MCF 10A (cell line): ENCODE results near the gene PPP3CA. TPM values are rescaled to one million over a fixed set of nuclear protein-coding genes. Genes with fewer than 3 reads are reported as not detected.

Source experiments
- BruUV-seq: library from RNA; stranded (reverse); fragments of 400-500 nt; replicated peaks from 2 replicates; lab custom pipeline; 2021; lab: Mats Ljungman, UMichigan
- CTCF ChIA-PET: fragments of 300-600 bp; sonication (Branson Sonifier 250); formaldehyde crosslinking; extraction: SDS; loops from one replicate; lab custom pipeline; 2021; ENCODE audit warnings: antibody characterized with exemption, inconsistent platforms; lab: Yijun Ruan, JAX
- POLR2A ChIA-PET: fragments of 300-600, 350-650 bp; sonication (Branson Sonifier 250); formaldehyde crosslinking; extraction: SDS; loops from one replicate; lab custom pipeline; 2020; ENCODE audit warnings: antibody characterized with exemption, inconsistent platforms; lab: Yijun Ruan, JAX
- DNase-seq: peaks from one replicate; pipeline ENCODE4 v3.0.0-alpha.2; 2018; ENCODE audit not compliant: unreplicated experiment
- H3K27ac Mint-ChIP-seq: one replicate; pipeline ENCODE4 v1.8.0; 2022; ENCODE audit warnings: mild to moderate bottlenecking, low read depth, mixed read lengths; ENCODE audit not compliant: unreplicated experiment
- H3K27me3 Mint-ChIP-seq: one replicate; pipeline ENCODE4 v1.8.0; 2022; ENCODE audit warnings: mixed read lengths; ENCODE audit not compliant: insufficient read depth, unreplicated experiment
- H3K36me3 Mint-ChIP-seq: one replicate; pipeline ENCODE4 v1.8.0; 2022; ENCODE audit warnings: mild to moderate bottlenecking, moderate library complexity, mixed read lengths; ENCODE audit not compliant: insufficient read depth, unreplicated experiment
- H3K4me1 Mint-ChIP-seq: one replicate; pipeline ENCODE4 v1.8.0; 2022; ENCODE audit warnings: mixed read lengths; ENCODE audit not compliant: insufficient read depth, unreplicated experiment
- H3K4me3 Mint-ChIP-seq: one replicate; pipeline ENCODE4 v1.8.0; 2022; ENCODE audit warnings: mild to moderate bottlenecking, moderate library complexity, mixed read lengths; ENCODE audit not compliant: unreplicated experiment
- H3K9me3 Mint-ChIP-seq: one replicate; pipeline ENCODE4 v1.8.0; 2022; ENCODE audit warnings: mixed read lengths; ENCODE audit not compliant: unreplicated experiment
- intact Hi-C: fragments of 100-400 bp; cut with micrococcal nuclease; formaldehyde crosslinking; loops from 2 replicates; pipeline ENCODE4 v1.14.1; 2022
- total RNA-seq: library from RNA; stranded (reverse); gene quantifications from 2 replicates; pipeline ENCODE4 v1.2.3, GENCODE V29; 2022
- TF ChIP-seq, protein P1 (sequence below): fragments of 200-600 bp; IDR thresholded peaks from one replicate; pipeline ENCODE4 v1.8.0; 2022; ENCODE audit warnings: antibody characterized with exemption, mild to moderate bottlenecking; ENCODE audit not compliant: unreplicated experiment

PPP3CA gene
- total RNA-seq, 1 experiment from 2014 or later, result 73.0 TPM

DNA sequence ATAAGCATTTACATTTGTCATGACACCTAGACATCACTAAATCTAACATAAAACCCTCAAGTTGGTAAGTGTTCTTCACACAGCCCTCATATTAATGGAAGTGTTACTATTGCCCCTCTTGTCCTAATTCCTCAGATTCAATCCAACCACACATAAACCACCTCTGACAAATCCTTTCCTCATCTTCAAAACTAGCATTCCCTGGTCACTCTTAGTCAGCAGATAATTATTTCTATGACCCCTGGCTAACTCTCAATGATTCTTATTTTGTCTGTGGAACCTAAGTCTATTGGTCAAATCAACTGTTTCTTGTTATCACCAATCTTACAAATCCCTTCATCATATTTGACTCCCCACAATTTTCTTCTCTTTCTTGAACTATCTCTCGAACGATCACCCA, 168.6 kb downstream of the PPP3CA start:
- intact Hi-C loops, result no loop called here
- H3K27ac Mint-ChIP-seq, result no peak overlapping the region
- BruUV-seq, result no TSS peak

DNA sequence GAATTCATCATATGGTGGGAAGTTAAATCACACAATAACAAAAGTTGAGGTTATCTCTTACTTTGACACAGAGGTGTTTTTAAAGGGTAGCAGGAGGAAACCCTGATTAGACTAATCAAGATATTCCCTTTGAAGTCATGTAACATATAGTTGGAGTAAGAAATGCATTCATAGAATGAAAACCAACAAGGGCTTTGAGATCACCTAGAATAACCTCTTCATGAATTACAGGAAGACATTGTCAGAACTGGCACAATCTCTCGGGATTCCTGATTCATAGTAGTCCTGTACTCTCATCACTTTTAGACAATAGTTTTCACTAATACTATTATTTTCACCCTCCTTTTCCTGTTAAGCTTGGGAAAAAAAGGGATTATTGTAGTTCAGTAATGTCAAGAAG, 170.2 kb downstream of the PPP3CA start:
- intact Hi-C loops, result no loop called here
- no peak overlapping the region for H3K27ac Mint-ChIP-seq
- no peaks in the 10 kb centered on the region for H3K9me3 Mint-ChIP-seq
- TF ChIP-seq, protein P1, sequence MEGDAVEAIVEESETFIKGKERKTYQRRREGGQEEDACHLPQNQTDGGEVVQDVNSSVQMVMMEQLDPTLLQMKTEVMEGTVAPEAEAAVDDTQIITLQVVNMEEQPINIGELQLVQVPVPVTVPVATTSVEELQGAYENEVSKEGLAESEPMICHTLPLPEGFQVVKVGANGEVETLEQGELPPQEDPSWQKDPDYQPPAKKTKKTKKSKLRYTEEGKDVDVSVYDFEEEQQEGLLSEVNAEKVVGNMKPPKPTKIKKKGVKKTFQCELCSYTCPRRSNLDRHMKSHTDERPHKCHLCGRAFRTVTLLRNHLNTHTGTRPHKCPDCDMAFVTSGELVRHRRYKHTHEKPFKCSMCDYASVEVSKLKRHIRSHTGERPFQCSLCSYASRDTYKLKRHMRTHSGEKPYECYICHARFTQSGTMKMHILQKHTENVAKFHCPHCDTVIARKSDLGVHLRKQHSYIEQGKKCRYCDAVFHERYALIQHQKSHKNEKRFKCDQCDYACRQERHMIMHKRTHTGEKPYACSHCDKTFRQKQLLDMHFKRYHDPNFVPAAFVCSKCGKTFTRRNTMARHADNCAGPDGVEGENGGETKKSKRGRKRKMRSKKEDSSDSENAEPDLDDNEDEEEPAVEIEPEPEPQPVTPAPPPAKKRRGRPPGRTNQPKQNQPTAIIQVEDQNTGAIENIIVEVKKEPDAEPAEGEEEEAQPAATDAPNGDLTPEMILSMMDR, result no peak
- H3K27me3 Mint-ChIP-seq, result no peaks in the 10 kb centered on the region
- no peak overlapping the region for H3K4me3 Mint-ChIP-seq
- no peak for DNase-seq
- CTCF ChIA-PET, result no interaction called here
- peaks cover 6% of the 10 kb centered on the region for H3K36me3 Mint-ChIP-seq
- POLR2A ChIA-PET, result interaction anchor here (0.6 kb wide), 1 partner anchor 466 kb away, joined by 3 read pairs; no protein-coding TSS in a partner anchor
- H3K4me1 Mint-ChIP-seq, result peaks cover 29% of the 10 kb centered on the region
- no TSS peak for BruUV-seq

More for the DNA sequence above, 168.6 kb downstream of the PPP3CA start:
- ChIA-PET CTCF (no interaction called here), POLR2A (no interaction called here)
- Mint-ChIP-seq H3K27me3 (no peaks in the 10 kb centered on the region), H3K4me3 (no peak overlapping the region), H3K4me1 (peaks cover 25% of the 10 kb centered on the region), H3K36me3 (peaks cover 11% of the 10 kb centered on the region), H3K9me3 (no peaks in the 10 kb centered on the region)
- TF ChIP-seq, protein P1, result no peak
- DNase-seq, result no peak

DNA sequence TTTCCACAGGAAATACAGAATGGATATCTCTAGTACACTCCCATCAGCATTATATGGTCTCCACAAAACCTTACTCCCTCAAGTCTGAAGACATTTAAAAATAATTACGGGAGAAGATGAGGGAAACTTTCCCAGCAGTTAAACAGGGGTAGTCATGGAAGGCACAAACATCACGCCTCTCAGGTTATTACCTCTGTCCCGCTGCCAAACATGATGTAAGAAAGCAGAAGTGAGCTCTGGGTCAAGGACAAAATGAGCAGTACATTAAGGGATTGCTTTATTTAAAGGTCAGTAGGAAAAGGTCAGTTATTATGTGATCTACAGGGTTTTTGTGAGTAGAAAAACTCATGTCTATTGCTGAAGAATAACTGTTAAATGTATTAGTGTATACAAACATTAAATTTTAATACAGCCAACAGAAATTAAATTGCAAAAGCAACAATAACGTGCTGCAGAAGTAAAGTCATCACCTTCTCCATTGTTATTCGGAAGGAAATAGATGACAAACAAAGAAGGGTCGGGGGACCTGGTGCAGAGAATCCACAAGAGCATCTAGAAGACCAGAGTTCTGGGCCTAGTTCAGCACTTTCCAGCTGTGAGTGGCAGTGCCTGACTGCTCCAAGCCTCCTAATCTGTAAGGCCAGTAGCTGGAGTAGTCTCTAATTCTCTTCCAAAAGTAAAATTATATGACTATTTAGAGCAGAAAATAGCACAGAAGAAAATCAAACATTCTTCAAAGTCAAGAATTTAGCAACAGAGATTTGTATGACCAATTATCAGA, 171.2 kb downstream of the PPP3CA start:
- no TSS peak for BruUV-seq
- ChIA-PET POLR2A (interaction anchor here (0.7 to 1.0 kb wide), 3 partner anchors 11 to 171 kb away, joined by 3 to 4 read pairs (median 3); partner anchors contain the start of gene PPP3CA), CTCF (interaction anchor here (0.6 to 1.0 kb wide), 2 partner anchors 173 to 474 kb away, joined by 3 to 4 read pairs; no protein-coding TSS in a partner anchor)
- TF ChIP-seq, protein P1, result no peak
- intact Hi-C loops, result no loop called here
- peaks cover 35% of the 10 kb centered on the region for H3K4me1 Mint-ChIP-seq
- DNase-seq, result peak; percentile 32
- peaks cover 6% of the 10 kb centered on the region for H3K36me3 Mint-ChIP-seq
- H3K4me3 Mint-ChIP-seq, result no peak overlapping the region
- H3K9me3 Mint-ChIP-seq, result no peaks in the 10 kb centered on the region
- no peaks in the 10 kb centered on the region for H3K27me3 Mint-ChIP-seq
- H3K27ac Mint-ChIP-seq, result no peak overlapping the region

DNA sequence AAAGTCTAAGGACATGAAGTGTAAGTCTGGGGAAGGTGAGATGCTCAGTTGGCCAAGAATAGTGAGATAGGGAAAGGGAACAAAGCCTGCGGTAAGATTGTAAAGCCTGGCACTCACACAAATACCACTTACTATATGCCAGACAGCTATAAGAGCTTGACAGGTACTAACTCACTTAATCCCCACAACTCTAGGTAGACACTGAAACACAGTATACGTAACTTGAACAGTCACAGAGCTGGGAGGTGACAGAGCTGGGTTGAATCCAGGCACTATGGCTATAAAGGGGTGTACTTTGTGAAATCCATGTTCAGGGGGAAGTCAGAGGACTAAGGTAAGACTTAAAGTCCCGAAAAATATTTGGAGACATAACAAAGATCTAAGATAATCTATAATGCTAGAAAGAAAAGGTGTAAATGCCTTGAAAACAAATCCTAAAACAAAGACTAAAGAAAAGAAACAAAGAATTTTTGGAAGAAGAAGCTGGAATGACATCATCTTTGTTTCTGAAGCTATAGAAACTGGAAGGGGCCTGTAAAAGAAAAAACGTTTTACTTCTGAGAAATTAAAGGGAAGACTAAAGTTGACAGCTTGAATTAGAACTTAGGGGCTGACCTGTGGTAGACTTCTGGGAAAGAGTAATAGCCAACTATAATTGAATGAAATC, 172.5 kb downstream of the PPP3CA start:
- no peaks in the 10 kb centered on the region for H3K9me3 Mint-ChIP-seq
- peaks cover 35% of the 10 kb centered on the region for H3K4me1 Mint-ChIP-seq

More for the DNA sequence above, 172.5 kb downstream of the PPP3CA start:
- no peak for DNase-seq
- Mint-ChIP-seq H3K36me3 (no peaks in the 10 kb centered on the region), H3K4me3 (no peak overlapping the region), H3K27ac (no peak overlapping the region), H3K27me3 (no peaks in the 10 kb centered on the region)
- ChIA-PET POLR2A (interaction anchor here (0.9 kb wide), 1 partner anchor 173 kb away, joined by 4 read pairs; the partner anchor contains the start of gene PPP3CA), CTCF (interaction anchor here (1.5 kb wide), 1 partner anchor 9 kb away, joined by 6 read pairs; no protein-coding TSS in a partner anchor)
- intact Hi-C loops, result no loop called here
- no TSS peak for BruUV-seq
- TF ChIP-seq, protein P1, result no peak
